ENCODE data around the gene OASL.
A peak's percentile ranks its signal among the peaks of the same experiment; 100 is the strongest.

- TF ChIP-seq CTCF (IDR thresholded peaks at IDR 0.05): peak in 2 of 6 experiments; percentile 19 to 32
- TF ChIP-seq POLR2A (IDR thresholded peaks at IDR 0.05): no peak
These were observed 29.3 kb downstream of the OASL start for GRCh38 chr12:121009741-121010140.
